ENCODE results near the gene MSH2. TPM values are rescaled to one million over a fixed set of nuclear protein-coding genes. Genes with fewer than 3 reads are reported as not detected.
"Not testable (repeated sequence)": the region's sequence is repeated elsewhere in the genome, so short reads cannot be mapped to it uniquely, and the experiment has no call there.

The MSH2 gene
- total and polyA plus RNA-seq, 4 donors: 1.6 to 33.3 (median 3.8) TPM

DNA sequence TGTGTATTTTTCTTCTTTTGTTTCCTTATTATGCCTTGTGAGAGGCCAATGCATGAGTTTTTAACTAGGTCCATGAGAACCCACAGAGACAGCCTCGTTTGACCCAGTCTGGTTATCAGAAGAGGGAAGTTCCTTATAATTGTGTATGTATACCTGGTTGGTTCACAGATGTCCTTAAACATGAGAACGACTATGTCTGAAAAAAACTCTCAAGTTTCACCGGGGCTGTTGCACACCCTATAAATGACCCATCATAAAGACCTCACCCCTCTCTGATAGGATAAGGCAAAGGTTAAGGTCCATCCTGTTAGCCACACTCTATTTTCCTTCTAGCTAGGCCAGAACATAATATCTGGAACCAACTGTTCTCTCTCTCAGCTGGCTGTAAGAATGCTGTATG lies 42.7 kb upstream of the MSH2 start:
- no peak overlapping the region for H3K27ac ChIP-seq (ENCODE audit: low read depth in 1 of 2, low read length in 2 of 2)
- DNase-seq (ENCODE audit: low spot score): no peak
- 49% methylated on average over 3 of the region's 3 CpGs for WGBS
- no peaks in the 10 kb centered on the region for H3K27me3 ChIP-seq (ENCODE audit: control insufficient read depth in 4 of 4, insufficient read depth in 4 of 4, low read length in 3 of 4)
- H3K4me3 ChIP-seq (ENCODE audit: low read depth in 1 of 3, low read length in 3 of 3): no peak overlapping the region
- no peaks in the 10 kb centered on the region for H3K9me3 ChIP-seq (ENCODE audit: control insufficient read depth in 4 of 4, low read length in 3 of 4)
- H3K36me3 ChIP-seq (ENCODE audit: control insufficient read depth in 4 of 4, insufficient read depth in 3 of 4, low read depth in 1 of 4, low read length in 3 of 4): no peaks in the 10 kb centered on the region
- no peaks in the 10 kb centered on the region for H3K4me1 ChIP-seq (ENCODE audit: control insufficient read depth in 4 of 4, insufficient read depth in 4 of 4, low read length in 3 of 4)
- H3K9ac ChIP-seq (ENCODE audit: low read depth in 1 of 2, low read length in 2 of 2): no peak overlapping the region
- no peak for TF ChIP-seq RXRA (IDR thresholded peaks at IDR 0.05)
- peak in 1 of 2 donors; percentile 19 for TF ChIP-seq HNF4A (conservative IDR thresholded peaks at IDR 0.05)

GRCh38 chr2:47360927-47361326 lies 42.0 kb upstream of the MSH2 start:
- 80% methylated on average over 3 of the region's 3 CpGs for WGBS
- no peaks in the 10 kb centered on the region for H3K36me3 ChIP-seq (ENCODE audit: control insufficient read depth in 4 of 4, insufficient read depth in 3 of 4, low read depth in 1 of 4, low read length in 3 of 4)
- no peak overlapping the region for H3K9ac ChIP-seq (ENCODE audit: low read depth in 1 of 2, low read length in 2 of 2)
- H3K27me3 ChIP-seq (ENCODE audit: control insufficient read depth in 4 of 4, insufficient read depth in 4 of 4, low read length in 3 of 4): no peaks in the 10 kb centered on the region
- no peak overlapping the region for H3K4me3 ChIP-seq (ENCODE audit: low read depth in 1 of 3, low read length in 3 of 3)
- DNase-seq (ENCODE audit: low spot score): no peak
- H3K9me3 ChIP-seq (ENCODE audit: control insufficient read depth in 4 of 4, low read length in 3 of 4): no peaks in the 10 kb centered on the region
- no peaks in the 10 kb centered on the region for H3K4me1 ChIP-seq (ENCODE audit: control insufficient read depth in 4 of 4, insufficient read depth in 4 of 4, low read length in 3 of 4)
- no peak for TF ChIP-seq TAF1 (conservative IDR thresholded peaks at IDR 0.05)
- TF ChIP-seq CTCF (IDR thresholded peaks at IDR 0.05; ENCODE audit: low read depth, low read length, missing input control): no peak
- TF ChIP-seq NR2F2 (IDR thresholded peaks at IDR 0.05): no peak
- TF ChIP-seq EGR1 (IDR thresholded peaks at IDR 0.05; ENCODE audit: low read depth in 2 of 2): no peak
- TF ChIP-seq ZBTB33 (IDR thresholded peaks at IDR 0.05): no peak
- no peak for TF ChIP-seq ATF3 (IDR thresholded peaks at IDR 0.05)
- no peak for TF ChIP-seq HNF4G (IDR thresholded peaks at IDR 0.05)
- TF ChIP-seq RAD21 (IDR thresholded peaks at IDR 0.05): no peak
- no peak for TF ChIP-seq SP1 (IDR thresholded peaks at IDR 0.05)
- no peak for TF ChIP-seq FOXA2 (IDR thresholded peaks at IDR 0.05)
- H3K27ac ChIP-seq (ENCODE audit: low read depth in 1 of 2, low read length in 2 of 2): no peak overlapping the region

DNA sequence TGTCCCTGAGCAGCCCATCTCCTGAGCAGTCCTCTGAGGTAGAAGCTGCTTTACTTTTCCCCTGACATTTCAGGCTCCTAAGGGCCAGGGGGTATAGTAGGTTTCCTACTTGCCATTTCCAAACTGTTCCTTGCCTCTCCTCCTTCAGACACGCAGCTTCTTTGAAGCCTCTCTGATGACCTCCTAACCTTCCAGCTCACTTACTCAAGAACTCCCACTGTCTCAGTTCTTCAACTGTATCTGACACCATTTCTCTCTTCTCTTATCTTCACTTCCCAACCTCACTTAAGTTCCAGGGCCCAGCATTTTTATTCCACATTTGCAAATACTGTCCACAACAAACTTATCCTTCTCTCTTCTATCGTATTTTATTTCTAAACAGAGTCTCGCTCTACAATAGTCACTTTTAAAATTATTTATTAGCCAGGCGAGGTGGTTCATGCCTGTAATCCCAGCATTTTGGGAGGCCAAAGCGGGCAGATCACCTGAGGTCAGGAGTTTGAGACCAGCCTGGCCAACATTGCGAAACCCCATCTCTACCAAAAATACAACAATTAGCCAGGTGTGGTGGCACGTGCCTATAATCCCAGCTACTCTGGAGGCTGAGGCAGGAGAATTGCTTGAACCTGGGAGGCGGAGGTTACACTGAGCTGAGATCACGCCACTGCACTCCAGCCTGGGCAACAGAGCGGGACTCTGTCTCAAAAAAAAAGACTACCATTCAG lies 41.3 kb upstream of the MSH2 start:
- not testable (repeated sequence) for H3K9ac ChIP-seq (ENCODE audit: low read depth in 1 of 2, low read length in 2 of 2); H3K27me3 ChIP-seq (ENCODE audit: control insufficient read depth in 4 of 4, insufficient read depth in 4 of 4, low read length in 3 of 4); H3K4me1 ChIP-seq (ENCODE audit: control insufficient read depth in 4 of 4, insufficient read depth in 4 of 4, low read length in 3 of 4); H3K9me3 ChIP-seq (ENCODE audit: control insufficient read depth in 4 of 4, low read length in 3 of 4); H3K4me3 ChIP-seq (ENCODE audit: low read depth in 1 of 3, low read length in 3 of 3); H3K36me3 ChIP-seq (ENCODE audit: control insufficient read depth in 4 of 4, insufficient read depth in 3 of 4, low read depth in 1 of 4, low read length in 3 of 4); DNase-seq (ENCODE audit: low spot score); H3K27ac ChIP-seq (ENCODE audit: low read depth in 1 of 2, low read length in 2 of 2)
- 92% methylated on average over 10 of the region's 10 CpGs for WGBS
